GM04504 (cell line): ENCODE data around the gene ZBTB12.
"Not testable (repeated sequence)": the region's sequence is repeated elsewhere in the genome, so short reads cannot be mapped to it uniquely, and the experiment has no call there.

Experiments used
- DNase-seq: peaks from one replicate; pipeline ENCODE4 v3.0.0-alpha.2; 2012; ENCODE audit warnings: low read depth

Gene ZBTB12

GRCh38 chr6:31901953-31902643 lies at the start of gene ZBTB12:
ZBTB12 (minus strand) TSS chr6:31902086; CDS start chr6:31901305, 781 bp downstream.
- peak; percentile 88 for DNase-seq

- no peak for DNase-seq
These were observed 48.2 kb upstream of the ZBTB12 start for GRCh38 chr6:31949926-31950548.

DNA sequence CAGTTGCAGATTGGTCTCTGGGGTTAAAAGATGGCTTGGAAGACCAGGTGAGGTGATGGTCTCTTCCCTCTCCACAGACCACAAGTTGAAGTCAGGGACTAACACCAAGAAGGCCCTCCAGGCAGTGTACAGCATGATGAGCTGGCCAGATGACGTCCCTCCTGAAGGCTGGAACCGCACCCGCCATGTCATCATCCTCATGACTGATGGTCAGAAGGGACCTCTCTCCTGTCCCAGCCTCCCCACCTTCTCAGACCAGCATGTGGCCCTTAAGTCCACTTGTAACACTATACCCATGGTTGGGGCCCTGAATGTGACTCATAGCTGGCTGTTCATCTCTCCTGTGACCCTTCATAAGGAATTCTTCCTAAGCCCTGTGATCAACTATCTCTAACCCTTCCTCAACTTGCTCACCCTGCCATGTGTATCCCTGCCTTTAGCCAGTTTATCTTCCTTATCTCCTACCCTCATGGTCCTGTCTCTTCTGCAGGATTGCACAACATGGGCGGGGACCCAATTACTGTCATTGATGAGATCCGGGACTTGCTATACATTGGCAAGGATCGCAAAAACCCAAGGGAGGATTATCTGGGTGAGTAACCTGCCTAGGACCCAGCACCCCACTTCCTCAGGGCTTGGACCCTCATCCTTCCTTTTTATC lies 47.0 kb upstream of the ZBTB12 start:
- no peak for DNase-seq

- DNase-seq: no peak
These were observed 46.4 kb upstream of the ZBTB12 start for GRCh38 chr6:31948306-31948705.

- DNase-seq: no peak
These were observed 46.0 kb upstream of the ZBTB12 start for GRCh38 chr6:31947864-31948263.

DNA sequence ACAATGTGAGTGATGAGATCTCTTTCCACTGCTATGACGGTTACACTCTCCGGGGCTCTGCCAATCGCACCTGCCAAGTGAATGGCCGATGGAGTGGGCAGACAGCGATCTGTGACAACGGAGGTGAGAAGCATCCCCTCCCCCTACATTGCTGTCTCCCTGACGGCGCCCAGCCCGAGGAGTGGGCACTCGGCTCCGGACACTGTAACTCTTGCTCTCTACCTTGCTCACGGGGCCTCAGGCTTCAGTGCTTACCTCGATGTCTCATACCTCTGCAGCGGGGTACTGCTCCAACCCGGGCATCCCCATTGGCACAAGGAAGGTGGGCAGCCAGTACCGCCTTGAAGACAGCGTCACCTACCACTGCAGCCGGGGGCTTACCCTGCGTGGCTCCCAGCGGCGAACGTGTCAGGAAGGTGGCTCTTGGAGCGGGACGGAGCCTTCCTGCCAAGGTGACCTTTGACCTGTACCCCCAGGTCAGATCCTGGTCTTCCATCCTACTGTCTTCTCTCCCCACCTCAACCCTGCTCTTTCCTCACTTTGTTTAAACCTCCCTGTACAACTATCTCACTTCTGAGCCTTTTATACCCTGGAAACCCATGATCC lies 45.3 kb upstream of the ZBTB12 start:
- DNase-seq: no peak

DNA sequence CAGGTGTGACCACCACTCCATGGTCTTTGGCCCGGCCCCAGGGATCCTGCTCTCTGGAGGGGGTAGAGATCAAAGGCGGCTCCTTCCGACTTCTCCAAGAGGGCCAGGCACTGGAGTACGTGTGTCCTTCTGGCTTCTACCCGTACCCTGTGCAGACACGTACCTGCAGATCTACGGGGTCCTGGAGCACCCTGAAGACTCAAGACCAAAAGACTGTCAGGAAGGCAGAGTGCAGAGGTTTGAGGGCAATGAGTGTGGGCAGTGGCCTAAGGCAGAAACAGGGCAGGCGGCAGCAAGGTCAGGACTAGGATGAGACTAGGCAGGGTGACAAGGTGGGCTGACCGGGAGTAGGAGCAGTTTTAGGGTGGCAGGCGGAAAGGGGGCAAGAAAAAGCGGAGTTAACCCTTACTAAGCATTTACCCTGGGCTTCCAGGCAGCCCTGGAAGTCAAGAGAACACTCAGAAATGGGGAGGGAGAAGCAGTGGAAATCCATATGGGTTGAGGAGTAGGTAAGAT lies 44.5 kb upstream of the ZBTB12 start:
- DNase-seq: no peak

DNA sequence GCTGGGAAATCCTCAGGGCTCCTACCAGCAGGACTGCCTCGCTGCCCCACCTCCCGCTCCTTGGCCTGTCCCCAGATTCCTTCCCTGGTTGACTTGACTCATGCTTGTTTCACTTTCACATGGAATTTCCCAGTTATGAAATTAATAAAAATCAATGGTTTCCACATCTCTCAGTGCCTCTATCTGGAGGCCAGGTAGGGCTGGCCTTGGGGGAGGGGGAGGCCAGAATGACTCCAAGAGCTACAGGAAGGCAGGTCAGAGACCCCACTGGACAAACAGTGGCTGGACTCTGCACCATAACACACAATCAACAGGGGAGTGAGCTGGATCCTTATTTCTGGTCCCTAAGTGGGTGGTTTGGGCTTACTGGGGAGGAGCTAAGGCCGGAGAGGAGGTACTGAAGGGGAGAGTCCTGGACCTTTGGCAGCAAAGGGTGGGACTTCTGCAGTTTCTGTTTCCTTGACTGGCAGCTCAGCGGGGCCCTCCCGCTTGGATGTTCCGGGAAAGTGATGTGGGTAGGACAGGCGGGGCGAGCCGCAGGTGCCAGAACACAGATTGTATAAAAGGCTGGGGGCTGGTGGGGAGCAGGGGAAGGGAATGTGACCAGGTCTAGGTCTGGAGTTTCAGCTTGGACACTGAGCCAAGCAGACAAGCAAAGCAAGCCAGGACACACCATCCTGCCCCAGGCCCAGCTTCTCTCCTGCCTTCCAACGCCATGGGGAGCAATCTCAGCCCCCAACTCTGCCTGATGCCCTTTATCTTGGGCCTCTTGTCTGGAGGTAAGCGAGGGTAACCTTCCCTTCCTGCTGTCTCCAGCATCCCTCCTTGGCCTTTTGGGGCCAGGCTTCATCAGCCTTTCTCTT lies 43.9 kb upstream of the ZBTB12 start, which contains the start of gene CFB:
CFB (plus strand) TSS at position 589 of the 863 bp plus-strand sequence; CDS start at position 716, 127 bp downstream.
- peak; percentile 75 for DNase-seq

DNA sequence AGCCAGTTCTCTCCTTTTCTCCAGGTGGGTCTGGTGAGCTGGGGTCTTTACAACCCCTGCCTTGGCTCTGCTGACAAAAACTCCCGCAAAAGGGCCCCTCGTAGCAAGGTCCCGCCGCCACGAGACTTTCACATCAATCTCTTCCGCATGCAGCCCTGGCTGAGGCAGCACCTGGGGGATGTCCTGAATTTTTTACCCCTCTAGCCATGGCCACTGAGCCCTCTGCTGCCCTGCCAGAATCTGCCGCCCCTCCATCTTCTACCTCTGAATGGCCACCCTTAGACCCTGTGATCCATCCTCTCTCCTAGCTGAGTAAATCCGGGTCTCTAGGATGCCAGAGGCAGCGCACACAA lies 43.2 kb upstream of the ZBTB12 start:
- DNase-seq: no peak

- DNase-seq: no peak
These were observed 41.9 kb upstream of the ZBTB12 start for GRCh38 chr6:31943742-31944141.

- DNase-seq: no peak
These were observed 38.4 kb upstream of the ZBTB12 start for GRCh38 chr6:31940256-31940664.

GRCh38 chr6:31935823-31936222 lies 33.9 kb upstream of the ZBTB12 start:
- DNase-seq: no peak

DNA sequence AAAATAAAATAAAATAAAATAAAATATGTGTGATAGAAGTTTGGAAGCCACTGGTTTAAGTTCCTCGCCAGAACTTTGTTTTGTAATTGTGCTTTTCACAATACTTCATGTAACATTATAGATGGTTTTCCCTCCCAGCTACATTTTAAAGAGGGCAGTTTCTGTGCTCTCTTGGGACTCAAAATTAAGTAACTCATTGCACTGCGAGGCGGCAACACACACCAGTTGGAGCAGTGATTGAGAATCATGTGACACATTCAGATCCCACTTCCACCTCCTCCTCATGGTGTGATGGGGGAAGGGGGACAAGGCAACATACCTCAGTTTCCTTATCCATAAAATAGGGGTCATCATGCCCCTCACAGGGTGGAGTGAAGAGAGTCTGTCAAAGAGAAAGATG lies 33.1 kb upstream of the ZBTB12 start:
- no peak for DNase-seq

- no peak for DNase-seq
These were observed 31.7 kb upstream of the ZBTB12 start for GRCh38 chr6:31933537-31933936.

GRCh38 chr6:31932137-31932536 lies 30.3 kb upstream of the ZBTB12 start:
- DNase-seq: not testable (repeated sequence)

DNA sequence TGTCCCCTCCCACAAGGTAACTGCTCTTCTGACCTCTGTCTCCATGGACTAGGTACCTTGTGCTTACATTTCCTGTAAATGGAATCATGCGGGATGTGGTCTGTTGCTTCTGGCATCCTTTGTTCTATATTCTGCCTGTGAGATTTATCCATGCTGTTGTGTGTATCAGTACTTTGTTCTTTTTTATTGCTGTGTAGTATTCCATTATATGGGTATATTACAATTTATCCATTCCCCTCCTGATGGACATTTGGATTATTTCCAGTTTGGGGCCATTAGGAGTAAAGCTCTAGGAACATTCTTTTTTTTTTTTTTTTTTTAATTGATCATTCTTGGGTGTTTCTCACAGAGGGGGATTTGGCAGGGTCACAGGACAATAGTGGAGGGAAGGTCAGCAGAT lies 29.1 kb upstream of the ZBTB12 start:
- no peak for DNase-seq

- no peak for DNase-seq
These were observed 26.7 kb upstream of the ZBTB12 start for GRCh38 chr6:31928672-31928939.

DNA sequence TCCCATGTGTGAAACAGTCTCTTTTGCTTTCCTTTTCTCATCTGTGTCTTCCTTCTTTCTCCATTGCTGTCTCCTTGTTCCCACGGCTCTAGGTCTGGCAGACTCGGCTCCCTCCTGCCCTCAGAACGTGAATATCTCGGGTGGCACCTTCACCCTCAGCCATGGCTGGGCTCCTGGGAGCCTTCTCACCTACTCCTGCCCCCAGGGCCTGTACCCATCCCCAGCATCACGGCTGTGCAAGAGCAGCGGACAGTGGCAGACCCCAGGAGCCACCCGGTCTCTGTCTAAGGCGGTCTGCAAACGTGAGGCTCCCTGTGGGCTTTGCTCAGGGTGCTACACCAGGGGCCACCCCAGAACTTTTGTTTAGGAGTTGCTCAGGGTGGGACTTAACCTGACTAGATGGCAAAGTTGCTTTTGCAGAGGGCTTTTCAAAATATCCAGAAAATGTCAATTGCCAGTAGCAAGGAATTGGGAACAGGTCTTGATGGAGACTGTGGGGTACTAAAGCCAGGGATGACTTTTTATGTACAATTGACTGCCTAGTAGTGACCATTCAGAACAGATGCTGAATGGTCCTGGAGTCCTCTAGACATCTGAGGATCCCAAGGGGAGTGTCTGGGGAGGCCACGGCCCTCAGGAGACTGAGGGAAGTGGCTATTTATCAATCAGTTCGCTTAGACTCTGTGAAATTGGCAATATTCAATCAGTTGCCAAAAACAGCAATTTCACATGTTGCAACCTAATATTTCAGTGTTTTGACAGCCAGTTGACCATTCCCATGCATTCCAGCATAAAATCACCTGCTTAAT lies 26.2 kb upstream of the ZBTB12 start:
- no peak for DNase-seq

- no peak for DNase-seq
These were observed 25.5 kb upstream of the ZBTB12 start, which contains the start of gene C2 for GRCh38 chr6:31927242-31927862. C2 (plus strand) TSS chr6:31927717; CDS start chr6:31927753, 36 bp downstream.

- no peak for DNase-seq
These were observed 21.1 kb upstream of the ZBTB12 start for GRCh38 chr6:31922942-31923341.

DNA sequence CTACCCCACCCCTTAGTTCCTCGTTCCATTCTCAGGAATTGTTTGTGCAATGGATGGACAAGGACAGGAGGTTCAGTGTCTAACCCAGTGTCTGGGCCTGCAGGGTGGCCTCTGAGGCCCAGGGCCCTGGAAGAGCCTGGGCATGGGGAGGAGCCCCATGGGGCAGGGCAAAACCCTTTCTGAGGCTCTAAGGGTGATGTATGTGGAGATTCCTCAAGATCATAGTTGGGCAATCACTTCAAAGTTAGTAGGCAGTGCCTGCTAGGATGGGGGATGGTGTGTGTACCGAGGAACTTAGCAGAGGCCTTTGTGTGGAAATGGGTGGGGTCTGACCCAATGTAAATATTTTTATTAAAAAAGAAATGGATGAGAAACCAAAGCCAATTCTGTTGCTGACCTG lies 18.9 kb upstream of the ZBTB12 start:
- no peak for DNase-seq
